DMS114 treated with DMSO at 0.1 percent for 48 hours (cell line): ENCODE data around the gene ADAMTS17.
"Not testable (repeated sequence)": the region's sequence is repeated elsewhere in the genome, so short reads cannot be mapped to it uniquely, and the experiment has no call there.

ENCODE experiments used
- DNase-seq: peaks from one replicate; lab custom pipeline; 2025; ENCODE audit not compliant: unreplicated experiment; lab: John Stamatoyannopoulos, UW

Gene ADAMTS17

DNA sequence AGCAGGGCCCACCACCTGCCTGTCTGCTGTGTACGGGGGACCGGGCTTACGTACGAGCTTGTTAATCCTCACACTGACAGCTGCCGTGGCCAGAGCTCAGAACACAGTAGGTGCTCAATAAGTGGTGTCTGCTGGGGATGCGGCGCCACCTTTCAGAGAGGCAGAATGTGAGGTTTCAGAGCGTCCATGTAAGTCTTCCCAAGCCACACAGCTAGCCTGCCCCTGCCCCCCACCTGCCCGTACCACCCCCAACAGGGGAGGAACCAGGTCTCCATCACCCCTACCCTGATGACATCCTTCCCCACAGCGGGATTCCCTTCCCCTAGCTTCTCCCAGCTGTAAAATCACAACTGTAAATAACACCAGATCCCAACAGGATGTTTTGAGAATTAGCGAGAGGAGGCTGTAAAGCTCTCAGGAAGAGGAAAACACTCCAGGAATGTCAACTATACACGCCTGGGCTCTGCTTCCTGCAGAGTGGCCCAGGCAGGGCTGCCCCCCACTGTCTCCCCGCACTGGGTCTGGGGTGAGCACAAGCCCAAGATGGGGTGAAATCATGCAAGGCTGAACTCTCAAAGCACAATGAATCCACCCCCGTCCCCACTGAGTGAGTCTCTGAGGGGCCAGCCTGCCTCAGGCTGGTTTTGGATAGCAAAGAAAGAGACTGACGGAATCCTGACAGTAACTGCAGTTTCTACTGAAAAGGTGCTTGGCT is 358.4 kb downstream of the ADAMTS17 start:
- DNase-seq: no peak

- no peak for DNase-seq
Observed at GRCh38 chr15:99982662-99983061, 359.1 kb downstream of the ADAMTS17 start.

DNA sequence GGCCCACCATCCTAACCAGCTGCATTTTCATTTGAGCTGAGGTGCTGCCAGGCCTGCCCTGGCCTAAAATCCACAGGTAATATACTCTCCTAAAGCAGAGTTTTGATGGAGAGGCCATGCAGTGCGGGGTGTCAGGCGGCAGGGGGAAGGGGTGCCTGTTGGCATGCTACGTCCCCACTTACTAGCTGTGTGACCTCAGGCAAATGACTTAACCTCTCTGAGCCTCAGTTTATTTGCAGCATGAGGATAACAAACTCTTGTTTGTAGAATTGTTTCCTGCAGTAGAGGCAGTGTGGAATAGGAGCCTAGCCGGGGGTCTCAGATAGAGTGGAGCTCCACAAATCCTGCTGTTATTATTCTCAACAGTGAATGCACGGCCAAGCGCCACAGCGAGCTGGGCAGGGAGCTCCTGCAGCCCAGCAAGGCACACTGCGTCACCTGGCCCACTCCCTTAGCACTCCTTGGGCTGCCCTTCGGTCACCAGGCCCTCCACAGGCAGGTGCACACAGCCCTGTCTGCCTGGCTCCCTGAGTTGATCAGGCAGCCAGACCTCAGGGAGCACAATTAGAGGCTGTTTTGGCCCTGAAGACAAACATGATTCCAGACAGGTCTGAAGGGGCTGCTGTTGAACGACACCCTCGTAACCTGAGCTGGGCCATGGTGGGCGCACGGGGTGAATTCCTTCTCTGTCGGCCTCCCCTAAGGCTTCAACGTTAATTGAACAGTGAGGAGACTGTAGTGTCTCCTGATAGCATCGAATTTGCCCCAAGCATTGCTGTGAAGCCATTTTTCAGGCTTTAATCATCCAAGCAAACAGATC is 359.7 kb downstream of the ADAMTS17 start:
- no peak for DNase-seq

- no peak for DNase-seq
Observed at GRCh38 chr15:99981191-99981647, 360.6 kb downstream of the ADAMTS17 start.

GRCh38 chr15:99980752-99981151 is 361.0 kb downstream of the ADAMTS17 start:
- no peak for DNase-seq

DNA sequence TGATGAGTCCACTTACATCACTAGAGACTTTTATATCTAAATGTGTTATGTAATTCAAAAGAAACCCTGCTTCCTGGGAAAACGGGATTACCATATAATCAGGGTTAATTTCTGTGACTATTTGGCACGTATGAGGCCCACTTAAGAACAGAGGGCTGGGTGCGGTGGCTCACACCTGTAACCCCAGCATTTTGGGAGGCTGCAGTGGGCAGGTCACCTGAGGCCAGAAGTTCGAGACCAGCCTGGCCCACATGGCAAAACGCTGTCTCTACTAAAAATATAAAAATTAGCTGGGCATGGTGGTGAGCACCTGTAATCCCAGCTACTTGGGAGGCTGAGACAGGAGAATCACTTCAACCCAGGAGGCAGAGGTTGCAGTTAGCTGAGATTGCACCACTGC is 361.9 kb downstream of the ADAMTS17 start:
- not testable (repeated sequence) for DNase-seq

GRCh38 chr15:99979371-99979770 is 362.4 kb downstream of the ADAMTS17 start:
- no peak for DNase-seq

GRCh38 chr15:99978426-99978825 is 363.3 kb downstream of the ADAMTS17 start:
- no peak for DNase-seq

DNA sequence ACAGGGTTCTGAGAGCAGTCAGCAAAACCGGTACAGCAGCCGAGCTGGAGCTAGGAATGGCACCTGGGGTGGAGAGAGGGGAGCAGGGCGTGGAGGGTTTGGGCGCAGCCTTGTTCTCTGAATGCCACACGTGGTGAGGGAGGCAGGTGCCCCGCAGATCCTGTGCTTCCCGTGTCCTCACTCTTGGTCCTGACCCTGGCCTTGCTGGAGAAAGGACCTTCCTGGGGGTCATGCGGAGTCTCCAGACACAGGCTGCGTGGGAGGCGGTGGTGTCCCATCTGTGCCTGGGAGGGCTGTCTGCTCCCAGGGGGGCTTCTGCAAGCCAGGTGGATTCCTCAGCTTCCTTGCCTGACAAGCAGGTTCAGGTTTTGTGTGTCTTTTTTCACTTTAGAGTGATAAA is 363.8 kb downstream of the ADAMTS17 start:
- DNase-seq: no peak

GRCh38 chr15:99976811-99977271 is 364.9 kb downstream of the ADAMTS17 start:
- no peak for DNase-seq

GRCh38 chr15:99976000-99976399 is 365.8 kb downstream of the ADAMTS17 start:
- no peak for DNase-seq

- no peak for DNase-seq
Observed at GRCh38 chr15:99974246-99974645, 367.5 kb downstream of the ADAMTS17 start.

- no peak for DNase-seq
Observed at GRCh38 chr15:99973351-99973750, 368.4 kb downstream of the ADAMTS17 start.

DNA sequence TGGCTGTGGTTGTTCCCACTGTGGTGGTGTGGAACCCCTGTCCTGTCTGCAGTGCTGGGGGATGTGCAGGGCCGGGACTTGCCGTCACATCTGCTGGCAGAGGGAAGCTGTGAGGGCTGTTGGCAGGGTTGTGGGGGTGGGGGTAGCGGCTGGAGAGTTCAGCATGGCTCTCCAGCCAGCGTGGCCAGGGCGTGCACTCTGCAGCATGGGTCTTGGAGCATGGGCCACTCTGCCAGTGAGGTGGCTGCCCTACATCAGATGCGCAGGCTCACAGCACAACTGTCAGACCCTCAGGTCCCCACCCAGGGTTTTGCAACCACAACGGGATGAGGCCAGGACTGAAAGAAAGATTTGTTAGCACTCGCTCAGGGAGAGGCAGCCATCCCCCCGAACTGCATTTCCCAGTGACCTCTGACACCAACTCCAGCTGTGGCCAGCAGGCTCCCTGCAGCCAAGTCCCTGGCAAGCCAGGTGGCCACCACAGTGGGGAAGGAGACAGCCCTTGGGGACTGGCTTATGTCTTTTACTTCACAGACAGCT is 370.8 kb downstream of the ADAMTS17 start:
- DNase-seq: no peak

GRCh38 chr15:99969261-99969920 is 372.4 kb downstream of the ADAMTS17 start:
- no peak for DNase-seq

GRCh38 chr15:99967841-99968371 is 373.9 kb downstream of the ADAMTS17 start:
- no peak for DNase-seq

DNA sequence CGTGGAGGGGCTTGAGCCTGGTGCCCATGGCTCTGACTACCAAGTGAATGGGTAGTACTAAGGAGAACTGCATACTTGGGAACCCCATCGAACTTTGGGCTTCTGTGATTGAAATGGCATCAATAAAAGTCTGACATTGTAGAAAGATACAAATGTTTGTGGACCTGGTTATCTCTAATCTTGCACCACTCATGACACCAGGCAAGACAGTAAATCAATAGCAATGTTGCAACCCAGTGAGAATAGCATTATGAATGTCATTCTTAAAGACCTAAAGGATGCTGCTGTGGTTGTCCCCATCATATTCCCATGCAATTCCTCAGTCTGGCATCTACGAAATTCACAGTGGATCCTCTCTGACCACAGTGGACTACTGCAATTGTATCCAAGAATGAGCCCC is 375.0 kb downstream of the ADAMTS17 start:
- DNase-seq: no peak

DNA sequence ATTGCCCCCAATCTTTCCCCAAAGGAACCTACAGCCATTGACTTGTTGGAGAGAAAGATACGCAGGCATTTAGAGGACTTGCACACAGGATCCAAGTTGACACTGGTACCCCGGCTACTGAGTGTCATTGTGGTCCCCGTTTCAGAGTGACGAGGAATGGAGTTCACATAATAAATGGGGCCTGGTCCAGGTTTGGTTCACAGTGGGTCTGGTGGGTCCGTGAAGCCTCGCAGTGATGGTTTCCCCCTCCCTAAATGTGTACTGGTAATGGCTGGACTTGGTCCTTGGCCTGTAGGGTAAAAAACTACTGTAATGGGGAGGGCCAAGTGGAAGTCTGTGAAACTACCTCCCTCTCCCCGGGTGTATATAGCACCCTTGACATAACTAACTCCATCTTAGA is 376.4 kb downstream of the ADAMTS17 start:
- no peak for DNase-seq

DNA sequence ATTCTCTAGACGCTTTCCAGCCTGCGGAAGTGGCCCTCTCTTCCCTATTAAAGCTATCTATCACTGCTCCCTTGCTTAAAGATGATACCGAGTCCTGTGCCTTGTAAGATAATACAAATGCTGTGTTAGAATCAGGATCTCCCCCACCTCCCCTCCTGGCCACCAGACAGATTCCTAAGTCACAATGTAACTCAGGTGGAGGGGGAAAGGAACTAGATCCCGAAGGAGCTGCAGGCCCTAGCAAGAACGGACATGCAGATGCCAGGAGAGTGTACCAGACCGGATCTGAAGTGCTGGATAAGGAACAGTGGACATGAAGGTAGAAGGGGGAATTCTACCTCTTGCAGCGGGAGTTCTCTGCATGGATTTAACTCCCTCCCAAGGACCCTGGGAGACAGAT is 377.8 kb downstream of the ADAMTS17 start:
- no peak for DNase-seq

GRCh38 chr15:99963096-99963825 is 378.5 kb downstream of the ADAMTS17 start:
- no peak for DNase-seq
